ENCODE results near the gene SLCO3A1. TPM values are rescaled to one million over a fixed set of nuclear protein-coding genes. Genes with fewer than 3 reads are reported as not detected.

SLCO3A1 gene
- total and polyA plus RNA-seq, 8 donors: 2.4 to 38.8 (median 7.7) TPM

DNA sequence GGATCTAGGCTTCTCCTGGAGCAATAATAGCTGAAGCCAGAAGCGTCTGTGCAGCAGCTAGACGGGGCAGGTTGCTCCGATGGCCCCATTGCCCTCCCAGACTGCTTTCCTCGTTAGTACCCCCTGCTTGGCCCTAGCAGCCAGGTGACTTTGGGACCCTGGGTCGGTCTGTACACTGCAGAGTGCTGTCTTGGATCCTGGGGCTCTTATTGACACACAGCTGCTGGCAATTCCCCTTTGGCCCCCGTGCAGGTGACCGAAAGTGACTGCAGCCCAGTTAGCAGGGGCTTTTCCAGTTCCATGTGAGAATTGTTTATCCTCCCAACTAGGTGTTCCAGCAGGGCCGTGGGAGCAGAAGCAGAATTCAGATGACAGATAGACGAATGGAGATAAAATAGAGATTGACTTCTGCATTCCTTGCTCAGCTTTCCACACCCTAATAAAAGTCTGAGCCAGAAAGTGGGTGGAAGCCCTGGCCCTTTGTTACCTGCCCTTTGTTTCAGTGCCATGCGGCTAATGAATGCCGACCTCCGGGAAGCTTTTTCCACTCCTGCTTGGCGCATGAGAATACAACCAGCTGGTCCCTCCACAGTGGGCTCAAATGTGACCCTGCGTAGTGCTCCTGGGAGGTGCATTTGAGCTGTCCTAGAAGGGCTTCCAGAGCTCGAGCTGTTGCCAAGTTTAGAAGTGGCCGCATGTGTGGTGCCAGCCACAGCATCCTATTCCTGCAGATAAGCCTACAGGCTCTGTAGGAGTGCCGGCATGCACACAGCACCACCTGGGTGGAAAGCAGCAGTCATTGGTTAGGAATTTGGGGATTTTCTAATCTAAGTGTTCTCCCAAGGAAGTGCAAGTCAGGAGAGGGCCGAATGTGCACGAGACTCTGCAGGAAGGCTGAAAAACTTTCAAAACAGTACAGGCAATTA is 94.4 kb downstream of the SLCO3A1 start:
- Histone ChIP-seq H3K27me3 (no peaks in the 10 kb centered on the region), H3K9me3 (no peaks in the 10 kb centered on the region), H3K27ac (peak overlapping the region in 4 of 5 donors; percentile 24 to 73 (median 54)), H3K36me3 (no peaks in the 10 kb centered on the region), H3K4me3 (no peak overlapping the region), H3K4me1 (peaks cover 18 to 76% (median 39%) of the 10 kb centered on the region in 4 donors)
- peak in 1 of 3 donors; percentile 16 for TF ChIP-seq POLR2AphosphoS5 (IDR thresholded peaks at IDR 0.05)
- TF ChIP-seq POLR2A (IDR thresholded peaks at IDR 0.05): no peak
- TF ChIP-seq EP300 (IDR thresholded peaks at IDR 0.05): no peak
- TF ChIP-seq, protein P1, sequence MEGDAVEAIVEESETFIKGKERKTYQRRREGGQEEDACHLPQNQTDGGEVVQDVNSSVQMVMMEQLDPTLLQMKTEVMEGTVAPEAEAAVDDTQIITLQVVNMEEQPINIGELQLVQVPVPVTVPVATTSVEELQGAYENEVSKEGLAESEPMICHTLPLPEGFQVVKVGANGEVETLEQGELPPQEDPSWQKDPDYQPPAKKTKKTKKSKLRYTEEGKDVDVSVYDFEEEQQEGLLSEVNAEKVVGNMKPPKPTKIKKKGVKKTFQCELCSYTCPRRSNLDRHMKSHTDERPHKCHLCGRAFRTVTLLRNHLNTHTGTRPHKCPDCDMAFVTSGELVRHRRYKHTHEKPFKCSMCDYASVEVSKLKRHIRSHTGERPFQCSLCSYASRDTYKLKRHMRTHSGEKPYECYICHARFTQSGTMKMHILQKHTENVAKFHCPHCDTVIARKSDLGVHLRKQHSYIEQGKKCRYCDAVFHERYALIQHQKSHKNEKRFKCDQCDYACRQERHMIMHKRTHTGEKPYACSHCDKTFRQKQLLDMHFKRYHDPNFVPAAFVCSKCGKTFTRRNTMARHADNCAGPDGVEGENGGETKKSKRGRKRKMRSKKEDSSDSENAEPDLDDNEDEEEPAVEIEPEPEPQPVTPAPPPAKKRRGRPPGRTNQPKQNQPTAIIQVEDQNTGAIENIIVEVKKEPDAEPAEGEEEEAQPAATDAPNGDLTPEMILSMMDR (IDR thresholded peaks at IDR 0.05): no peak
- DNase-seq: peak; percentile 29 to 43
- intact Hi-C loops (cut with DNase I; ENCODE audit: low total_unique reads): loop anchor here (10.0 kb wide), 1 partner anchor 93 kb away; the partner anchor contains the start of gene SLCO3A1
- whole genome bisulfite sequencing, 5 donors: 29 to 40% (median 36%) methylated on average over 18 to 19 of the region's 19 CpGs

DNA sequence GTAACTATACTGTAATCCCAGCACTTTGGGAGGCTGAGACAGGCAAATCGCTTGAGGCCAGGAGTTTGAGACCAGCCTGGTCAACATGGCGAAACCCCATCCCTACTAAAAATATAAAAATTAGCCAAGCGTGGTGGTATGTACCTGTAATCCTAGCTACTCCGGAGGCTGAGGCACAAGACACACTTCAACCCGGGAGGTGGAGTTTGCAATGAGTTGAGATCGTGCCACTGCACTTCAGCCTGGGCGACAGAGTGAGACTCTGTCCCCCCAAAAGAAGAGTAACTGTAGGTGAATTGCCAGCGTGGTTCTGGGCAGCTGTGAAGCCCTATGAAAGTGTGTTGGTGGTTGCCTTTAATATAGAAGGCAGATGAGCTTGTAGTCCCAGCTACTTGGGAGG is 95.9 kb downstream of the SLCO3A1 start:
- Histone ChIP-seq H3K36me3 (no peaks in the 10 kb centered on the region), H3K9me3 (no peaks in the 10 kb centered on the region), H3K27me3 (no peaks in the 10 kb centered on the region), H3K4me3 (no peak overlapping the region), H3K27ac (no peak overlapping the region), H3K4me1 (peaks cover 11 to 72% (median 30%) of the 10 kb centered on the region in 4 donors)
- intact Hi-C loops (cut with DNase I; ENCODE audit: low total_unique reads): loop anchor here (10.0 kb wide), 1 partner anchor 95 kb away; the partner anchor contains the start of gene SLCO3A1
- TF ChIP-seq, protein P1 (IDR thresholded peaks at IDR 0.05): no peak
- TF ChIP-seq POLR2A (IDR thresholded peaks at IDR 0.05) (no peak), POLR2AphosphoS5 (IDR thresholded peaks at IDR 0.05) (no peak), EP300 (IDR thresholded peaks at IDR 0.05) (no peak)
- DNase-seq: no peak
- WGBS, 5 donors: 95 to 98% (median 96%) methylated on average over 8 of the region's 8 CpGs

DNA sequence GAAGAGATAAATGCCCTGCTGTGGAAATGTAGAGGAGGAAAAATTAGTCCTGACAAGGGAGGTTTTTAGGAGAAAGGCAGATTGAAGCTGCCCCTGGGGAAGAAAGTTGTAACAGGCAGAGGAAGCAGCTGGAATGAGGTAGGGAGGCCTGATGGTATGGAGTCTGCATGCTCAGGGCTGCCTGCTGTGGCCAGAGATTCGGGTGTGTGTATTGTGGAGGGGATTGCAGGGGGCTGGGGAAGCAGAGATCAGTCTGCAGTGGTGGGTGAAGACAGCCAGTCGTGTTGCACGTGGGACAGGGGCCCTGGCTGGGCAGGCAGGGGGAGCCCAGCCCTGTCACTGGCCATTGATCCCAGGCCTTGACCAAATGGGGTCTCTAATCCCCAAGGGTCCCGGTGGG is 96.5 kb downstream of the SLCO3A1 start:
- TF ChIP-seq POLR2AphosphoS5 (IDR thresholded peaks at IDR 0.05) (no peak), EP300 (IDR thresholded peaks at IDR 0.05) (no peak), POLR2A (IDR thresholded peaks at IDR 0.05) (no peak)
- TF ChIP-seq, protein P1 (IDR thresholded peaks at IDR 0.05): no peak
- Histone ChIP-seq H3K27me3 (no peaks in the 10 kb centered on the region), H3K36me3 (no peaks in the 10 kb centered on the region), H3K4me1 (peaks cover 11 to 72% (median 28%) of the 10 kb centered on the region in 4 donors), H3K9me3 (no peaks in the 10 kb centered on the region), H3K27ac (no peak overlapping the region), H3K4me3 (no peak overlapping the region)
- no peak for DNase-seq
- 78 to 91% (median 85%) methylated on average over 4 of the region's 4 CpGs for WGBS, 5 donors
- intact Hi-C loops (cut with DNase I; ENCODE audit: low total_unique reads): no loop called here

DNA sequence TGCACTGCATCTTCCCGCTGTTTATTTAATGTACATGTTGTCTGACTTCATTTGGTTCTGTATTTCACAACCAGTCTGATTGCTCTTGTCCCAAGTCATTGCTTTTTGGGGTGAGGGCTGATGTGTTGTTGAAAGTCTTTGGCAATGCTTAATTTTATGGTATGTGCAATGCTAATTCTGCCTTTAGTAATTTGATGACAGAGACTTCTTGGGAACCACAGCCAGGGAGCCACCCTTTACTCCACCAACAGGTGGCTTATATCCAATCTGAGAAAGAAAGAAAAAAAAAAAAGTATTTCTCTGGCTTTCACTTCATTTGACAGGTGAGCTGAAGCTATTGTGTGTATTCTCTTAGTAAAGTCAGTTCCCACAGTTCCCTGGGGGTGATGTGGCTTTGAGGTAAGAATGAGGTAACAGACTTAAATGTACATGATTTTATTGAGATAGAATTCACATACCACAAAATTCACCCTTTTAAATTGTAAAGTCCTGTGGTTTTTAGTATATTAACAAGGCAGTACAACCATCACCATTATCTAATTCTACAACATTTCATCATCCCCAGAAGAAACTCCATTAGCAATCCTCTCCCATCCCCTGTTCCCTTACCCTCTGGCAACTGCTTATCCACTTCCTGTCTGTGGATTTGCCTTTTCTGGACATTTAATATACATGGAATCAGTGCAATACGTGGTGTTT is 97.3 kb downstream of the SLCO3A1 start:
- WGBS, 5 donors: 68 to 89% (median 84%) methylated on average over 2 of the region's 2 CpGs
- intact Hi-C loops (cut with DNase I; ENCODE audit: low total_unique reads): no loop called here
- Histone ChIP-seq H3K27me3 (no peaks in the 10 kb centered on the region), H3K9me3 (no peaks in the 10 kb centered on the region), H3K4me3 (no peak overlapping the region), H3K4me1 (peaks cover 11 to 74% (median 29%) of the 10 kb centered on the region in 4 donors), H3K36me3 (no peaks in the 10 kb centered on the region), H3K27ac (peak overlapping the region in 1 of 5 donors; percentile 21)
- DNase-seq: no peak
- TF ChIP-seq POLR2A (IDR thresholded peaks at IDR 0.05): no peak
- TF ChIP-seq, protein P1 (IDR thresholded peaks at IDR 0.05): no peak
- TF ChIP-seq EP300 (IDR thresholded peaks at IDR 0.05): no peak
- TF ChIP-seq POLR2AphosphoS5 (IDR thresholded peaks at IDR 0.05): no peak
